Keratinocyte (primary cell): ENCODE results near the gene PLGRKT. TPM values are rescaled to one million over a fixed set of nuclear protein-coding genes. Genes with fewer than 3 reads are reported as not detected.

Source experiments
- DNase-seq: peaks from one replicate; pipeline ENCODE4 v3.0.0-alpha.2; 2011; ENCODE audit warnings: low read depth, missing footprints, low spot score
- FAIRE-seq: peaks from 2 replicates; lab custom pipeline; 2011; peaks lifted over from hg19 to GRCh38; lab: Jason Lieb, UNC
- H2AFZ ChIP-seq: 2 replicates; pipeline ENCODE4 v1.6.0; 2012; ENCODE audit warnings: low read length, control low read depth, inconsistent platforms; ENCODE audit not compliant: control insufficient read depth
- H3K27ac ChIP-seq: 2 replicates; pipeline ENCODE4 v1.5.1; 2011; ENCODE audit warnings: low read length; ENCODE audit not compliant: control insufficient read depth, insufficient read depth
- H3K27me3 ChIP-seq: 3 replicates; pipeline ENCODE4 v1.6.0; 2011; ENCODE audit warnings: low read length; ENCODE audit not compliant: control insufficient read depth, insufficient read depth; ENCODE audit errors: extremely low read depth
- H3K36me3 ChIP-seq, 2 experiments: 2 replicates in 1 of 2; 3 replicates in 1 of 2; pipeline ENCODE4 v1.5.1; 2011; ENCODE audit warnings: low read length in 2 of 2, mild to moderate bottlenecking in 1 of 2; ENCODE audit not compliant: control insufficient read depth in 2 of 2, insufficient read depth in 2 of 2; ENCODE audit errors: extremely low read depth in 1 of 2
- H3K4me1 ChIP-seq: 3 replicates; pipeline ENCODE4 v1.5.1; 2011; ENCODE audit warnings: low read length; ENCODE audit not compliant: control insufficient read depth, insufficient read depth; ENCODE audit errors: extremely low read depth
- H3K4me2 ChIP-seq: 3 replicates; pipeline ENCODE4 v1.6.0; 2011; ENCODE audit warnings: low read depth, low read length; ENCODE audit not compliant: control insufficient read depth, insufficient read depth; ENCODE audit errors: extremely low read depth
- H3K4me3 ChIP-seq, 3 experiments: fragments of 200-600 bp in 1 of 3; sonication (generic) in 1 of 3; 2 replicates in 2 of 3; 3 replicates in 1 of 3; pipeline ENCODE4 v1.5.1; 2011 to 2016; ENCODE audit warnings: low read length in 3 of 3, mild to moderate bottlenecking in 3 of 3, control low read depth in 2 of 3, inconsistent platforms in 1 of 3, low read depth in 1 of 3, mixed read lengths in 1 of 3, mixed run types in 1 of 3, moderate library complexity in 1 of 3; ENCODE audit not compliant: control insufficient read depth in 2 of 3, insufficient read depth in 2 of 3; ENCODE audit errors: extremely low read depth in 1 of 3
- H3K79me2 ChIP-seq: 2 replicates; pipeline ENCODE4 v1.6.0; 2012; ENCODE audit warnings: low read length; ENCODE audit not compliant: control insufficient read depth, insufficient read depth
- H3K9ac ChIP-seq: 3 replicates; pipeline ENCODE4 v1.6.0; 2011; ENCODE audit warnings: low read length; ENCODE audit not compliant: control insufficient read depth, insufficient read depth; ENCODE audit errors: extremely low read depth
- H3K9me1 ChIP-seq: 3 replicates; pipeline ENCODE4 v1.6.0; 2011; ENCODE audit warnings: low read length; ENCODE audit not compliant: control insufficient read depth, insufficient read depth; ENCODE audit errors: extremely low read depth
- H3K9me3 ChIP-seq: 2 replicates; pipeline ENCODE4 v1.5.1; 2012; ENCODE audit warnings: low read depth, low read length; ENCODE audit not compliant: control insufficient read depth
- H4K20me1 ChIP-seq: 3 replicates; pipeline ENCODE4 v1.6.0; 2011; ENCODE audit warnings: low read length; ENCODE audit not compliant: control insufficient read depth, insufficient read depth; ENCODE audit errors: extremely low read depth
- EZH2 ChIP-seq: IDR thresholded peaks from one replicate; pipeline ENCODE4 v1.6.1; 2012; ENCODE audit warnings: inconsistent platforms, mild to moderate bottlenecking, low read length, moderate library complexity
- dilution Hi-C: fragments of 300-500 bp; cut with MboI; formaldehyde crosslinking; loops from one replicate; pipeline ENCODE4 v1.7.0; 2020; ENCODE audit warnings: low sequenced_read_pairs; ENCODE audit not compliant: extremely low pct_ligation_motif_present
- polyA plus RNA-seq, 5 experiments: library from polyadenylated mRNA; depleted of rRNA in 3 of 5; stranded (reverse) in 3 of 5; stranded (forward) in 1 of 5; unstranded in 1 of 5; fragments of >200 nt; gene quantifications; 1 replicate in 1 of 5; 2 replicates in 3 of 5; 3 replicates in 1 of 5; pipeline versions ENCODE4 v1.2.1 to v1.2.3, GENCODE V29; 2011 to 2012; ENCODE audit warnings: missing spikeins in 2 of 5, low read depth in 1 of 5, low replicate concordance in 1 of 5
- TF ChIP-seq, protein P1 (sequence below), 3 experiments: IDR thresholded peaks in 1 of 3; conservative IDR thresholded peaks in 1 of 3; optimal IDR thresholded peaks in 1 of 3; 2 replicates in 2 of 3; 3 replicates in 1 of 3; pipeline versions ENCODE3 to v1.5.1; 2011; ENCODE audit warnings: low read length in 3 of 3, mild to moderate bottlenecking in 3 of 3, moderate library complexity in 2 of 3, control low read depth in 1 of 3, inconsistent platforms in 1 of 3; ENCODE audit not compliant: insufficient read depth in 2 of 3; ENCODE audit errors: extremely low read depth in 1 of 3

Gene PLGRKT
- polyA plus RNA-seq, 1 donor (not counting 4 experiments of a cell fraction or from before 2014, with no cell fraction given): 35.2 TPM

DNA sequence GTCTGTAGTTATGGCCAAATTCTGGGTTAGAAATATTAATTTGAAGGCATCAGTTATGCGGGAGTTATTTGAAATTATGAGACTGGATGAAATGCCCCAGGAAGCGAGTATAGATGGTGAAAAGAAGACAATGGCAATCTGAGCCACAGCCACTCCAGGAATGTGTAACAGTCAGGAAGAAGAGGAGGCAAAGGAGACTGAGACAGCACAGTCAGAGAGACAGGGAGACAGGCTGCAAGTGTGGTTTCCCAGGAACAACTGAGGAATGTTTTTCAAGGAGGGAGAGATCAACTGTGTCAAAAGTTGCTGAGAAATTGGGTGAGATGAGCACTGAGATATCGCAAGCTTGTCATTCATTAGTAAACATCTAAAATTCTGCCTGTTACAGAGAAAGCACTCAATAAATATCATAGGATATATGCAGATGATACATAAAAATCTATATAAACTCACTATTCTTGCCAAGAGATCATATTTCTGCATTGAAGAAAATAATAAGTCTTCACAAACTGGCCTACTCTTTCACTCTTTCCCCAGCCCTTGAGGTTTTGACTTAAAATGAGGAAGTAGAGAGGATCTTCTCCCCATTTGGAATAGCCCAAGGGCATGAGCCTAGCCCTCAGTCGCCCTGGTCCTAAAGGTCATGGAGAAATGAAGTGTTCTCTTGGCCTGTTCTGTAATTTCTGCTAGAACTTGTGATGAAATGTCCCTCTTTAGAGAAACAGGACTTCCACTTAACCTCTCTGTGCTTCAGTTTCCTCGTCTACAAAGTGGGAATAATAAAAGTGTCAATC is 49.5 kb downstream of the PLGRKT start:
- dilution Hi-C loops: no loop called here
- H3K27me3 ChIP-seq: no peaks in the 10 kb centered on the region
- no peaks in the 10 kb centered on the region for H3K9me1 ChIP-seq
- no peaks in the 10 kb centered on the region for H3K79me2 ChIP-seq
- H3K4me1 ChIP-seq: peaks cover 21% of the 10 kb centered on the region
- FAIRE-seq: peak; percentile 71
- no peak overlapping the region for H3K4me3 ChIP-seq
- no peak overlapping the region for H3K27ac ChIP-seq
- H3K9ac ChIP-seq: no peak overlapping the region
- H3K36me3 ChIP-seq: no peaks in the 10 kb centered on the region
- DNase-seq: no peak
- H3K4me2 ChIP-seq: no peak overlapping the region
- no peaks in the 10 kb centered on the region for H3K9me3 ChIP-seq
- TF ChIP-seq EZH2: no peak
- TF ChIP-seq, protein P1, sequence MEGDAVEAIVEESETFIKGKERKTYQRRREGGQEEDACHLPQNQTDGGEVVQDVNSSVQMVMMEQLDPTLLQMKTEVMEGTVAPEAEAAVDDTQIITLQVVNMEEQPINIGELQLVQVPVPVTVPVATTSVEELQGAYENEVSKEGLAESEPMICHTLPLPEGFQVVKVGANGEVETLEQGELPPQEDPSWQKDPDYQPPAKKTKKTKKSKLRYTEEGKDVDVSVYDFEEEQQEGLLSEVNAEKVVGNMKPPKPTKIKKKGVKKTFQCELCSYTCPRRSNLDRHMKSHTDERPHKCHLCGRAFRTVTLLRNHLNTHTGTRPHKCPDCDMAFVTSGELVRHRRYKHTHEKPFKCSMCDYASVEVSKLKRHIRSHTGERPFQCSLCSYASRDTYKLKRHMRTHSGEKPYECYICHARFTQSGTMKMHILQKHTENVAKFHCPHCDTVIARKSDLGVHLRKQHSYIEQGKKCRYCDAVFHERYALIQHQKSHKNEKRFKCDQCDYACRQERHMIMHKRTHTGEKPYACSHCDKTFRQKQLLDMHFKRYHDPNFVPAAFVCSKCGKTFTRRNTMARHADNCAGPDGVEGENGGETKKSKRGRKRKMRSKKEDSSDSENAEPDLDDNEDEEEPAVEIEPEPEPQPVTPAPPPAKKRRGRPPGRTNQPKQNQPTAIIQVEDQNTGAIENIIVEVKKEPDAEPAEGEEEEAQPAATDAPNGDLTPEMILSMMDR (optimal IDR thresholded peaks at IDR 0.05 in 1 of 3, IDR thresholded peaks at IDR 0.05 in 1 of 3, conservative IDR thresholded peaks at IDR 0.05 in 1 of 3; ENCODE audit: extremely low read depth in 1 of 3, insufficient read depth in 2 of 3, low read length in 3 of 3): no peak
- no peak overlapping the region for H2AFZ ChIP-seq
- H4K20me1 ChIP-seq: no peaks in the 10 kb centered on the region

DNA sequence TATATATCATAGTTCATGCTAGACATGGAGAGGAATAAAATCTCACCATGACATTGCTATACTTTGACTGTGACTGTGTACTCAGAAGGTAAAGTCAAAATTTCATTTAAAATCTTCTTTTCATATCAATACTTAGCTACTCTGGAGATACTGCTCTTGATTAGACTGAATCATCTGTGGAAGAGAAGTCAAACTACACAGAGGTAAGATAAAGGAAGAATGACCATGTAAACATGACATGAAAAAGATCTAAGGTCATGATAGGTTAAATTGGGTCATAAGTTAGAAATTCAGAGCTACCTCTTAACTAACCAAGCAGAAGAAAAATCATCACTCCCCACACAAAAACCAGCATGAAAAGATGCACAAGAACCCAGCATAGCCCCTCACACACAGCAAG is 53.3 kb downstream of the PLGRKT start:
- no peaks in the 10 kb centered on the region for H3K79me2 ChIP-seq
- DNase-seq: no peak
- no peaks in the 10 kb centered on the region for H3K9me1 ChIP-seq
- dilution Hi-C loops: no loop called here
- no peak overlapping the region for H3K27ac ChIP-seq
- H4K20me1 ChIP-seq: no peaks in the 10 kb centered on the region
- H2AFZ ChIP-seq: no peak overlapping the region
- H3K9me3 ChIP-seq: no peaks in the 10 kb centered on the region
- FAIRE-seq: no peak
- H3K36me3 ChIP-seq: no peaks in the 10 kb centered on the region
- peaks cover 16% of the 10 kb centered on the region for H3K4me1 ChIP-seq
- no peak overlapping the region for H3K4me2 ChIP-seq
- H3K27me3 ChIP-seq: no peaks in the 10 kb centered on the region
- H3K9ac ChIP-seq: no peak overlapping the region
- no peak overlapping the region for H3K4me3 ChIP-seq
- TF ChIP-seq EZH2: no peak
- TF ChIP-seq, protein P1 (optimal IDR thresholded peaks at IDR 0.05 in 1 of 3, IDR thresholded peaks at IDR 0.05 in 1 of 3, conservative IDR thresholded peaks at IDR 0.05 in 1 of 3; ENCODE audit: extremely low read depth in 1 of 3, insufficient read depth in 2 of 3, low read length in 3 of 3): no peak
